ENCODE measurements around the gene CDY2A.
"Not testable (repeated sequence)": the region's sequence is repeated elsewhere in the genome, so short reads cannot be mapped to it uniquely, and the experiment has no call there.

The CDY2A gene

GRCh38 chrY:18025487-18025886, at the start of gene CDY2A:
Gene CDY2A, plus strand, starts transcription at chrY:18025787. Its CDS starts 328 bp downstream, at chrY:18026115.
- H3K9ac ChIP-seq (ENCODE audit: low read length); H3K36me3 ChIP-seq (ENCODE audit: control insufficient read depth, insufficient read depth, low read length, severe bottlenecking); H3K9me3 ChIP-seq (ENCODE audit: control insufficient read depth, low read length); H3K4me1 ChIP-seq (ENCODE audit: control insufficient read depth, insufficient read depth, low read length); H3K4me3 ChIP-seq (ENCODE audit: low read length); H3K27me3 ChIP-seq (replicated peaks; ENCODE audit: control insufficient read depth, insufficient read depth, low read length); DNase-seq (ENCODE audit: low read depth): not testable (repeated sequence)

- H3K9me3 ChIP-seq (ENCODE audit: control insufficient read depth, low read length); DNase-seq (ENCODE audit: low read depth); H3K36me3 ChIP-seq (ENCODE audit: control insufficient read depth, insufficient read depth, low read length, severe bottlenecking): not testable (repeated sequence)
Observed at GRCh38 chrY:17997586-17997985, 28.0 kb upstream of the CDY2A start.

GRCh38 chrY:17998266-17998665, 27.3 kb upstream of the CDY2A start:
- not testable (repeated sequence) for DNase-seq (ENCODE audit: low read depth); H3K9me3 ChIP-seq (ENCODE audit: control insufficient read depth, low read length); H3K4me1 ChIP-seq (ENCODE audit: control insufficient read depth, insufficient read depth, low read length); H3K36me3 ChIP-seq (ENCODE audit: control insufficient read depth, insufficient read depth, low read length, severe bottlenecking); H3K9ac ChIP-seq (ENCODE audit: low read length); H3K4me3 ChIP-seq (ENCODE audit: low read length); H3K27me3 ChIP-seq (replicated peaks; ENCODE audit: control insufficient read depth, insufficient read depth, low read length)

More at GRCh38 chrY:17997586-17997985, 28.0 kb upstream of the CDY2A start:
- not testable (repeated sequence) for H3K4me3 ChIP-seq (ENCODE audit: low read length); H3K4me1 ChIP-seq (ENCODE audit: control insufficient read depth, insufficient read depth, low read length); H3K27me3 ChIP-seq (replicated peaks; ENCODE audit: control insufficient read depth, insufficient read depth, low read length); H3K9ac ChIP-seq (ENCODE audit: low read length)

DNA sequence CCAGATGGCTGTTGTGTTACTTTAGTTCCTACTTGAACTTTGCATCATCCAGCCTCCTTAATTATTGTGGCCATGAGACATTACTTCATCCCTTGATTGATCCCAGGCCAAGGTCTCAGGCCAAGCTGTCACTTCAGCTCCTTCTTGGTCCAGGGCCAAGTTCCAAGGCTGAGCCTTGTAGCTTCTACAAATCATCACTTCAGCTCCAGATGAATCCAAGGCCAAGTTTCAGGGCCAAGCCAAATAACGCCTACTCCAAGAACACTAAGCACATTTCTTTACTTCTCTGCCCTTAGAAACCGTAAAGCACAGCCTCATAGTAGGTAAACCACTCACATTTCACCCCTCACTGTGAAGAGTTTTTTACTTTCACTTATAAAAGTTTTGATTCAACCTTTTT, 1.7 kb upstream of the CDY2A start:
- not testable (repeated sequence) for H3K4me1 ChIP-seq (ENCODE audit: control insufficient read depth, insufficient read depth, low read length); H3K4me3 ChIP-seq (ENCODE audit: low read length); H3K9ac ChIP-seq (ENCODE audit: low read length); H3K27me3 ChIP-seq (replicated peaks; ENCODE audit: control insufficient read depth, insufficient read depth, low read length); H3K9me3 ChIP-seq (ENCODE audit: control insufficient read depth, low read length); H3K36me3 ChIP-seq (ENCODE audit: control insufficient read depth, insufficient read depth, low read length, severe bottlenecking); DNase-seq (ENCODE audit: low read depth)

DNA sequence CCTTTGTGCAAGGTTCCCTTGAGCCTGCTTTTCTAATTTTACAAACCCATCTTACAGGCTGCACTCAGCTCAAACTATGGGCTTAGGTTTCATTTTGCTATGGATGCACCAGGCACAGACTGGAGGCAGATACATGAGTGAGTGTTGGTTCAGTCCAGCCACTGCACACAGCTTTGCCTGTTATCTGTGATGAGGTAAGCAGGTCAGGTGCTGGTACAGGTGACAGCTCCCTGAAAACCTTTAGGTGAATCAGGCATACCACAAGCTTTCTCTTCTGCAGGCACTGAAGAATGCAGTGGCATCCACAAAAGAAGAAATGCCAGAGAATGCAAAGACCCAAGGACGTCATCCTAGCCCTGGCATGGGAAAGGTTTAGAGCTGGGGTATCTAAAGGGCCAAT, 3.3 kb downstream of the CDY2A start:
- H3K9me3 ChIP-seq (ENCODE audit: control insufficient read depth, low read length); DNase-seq (ENCODE audit: low read depth); H3K36me3 ChIP-seq (ENCODE audit: control insufficient read depth, insufficient read depth, low read length, severe bottlenecking); H3K9ac ChIP-seq (ENCODE audit: low read length); H3K4me1 ChIP-seq (ENCODE audit: control insufficient read depth, insufficient read depth, low read length); H3K4me3 ChIP-seq (ENCODE audit: low read length); H3K27me3 ChIP-seq (replicated peaks; ENCODE audit: control insufficient read depth, insufficient read depth, low read length): not testable (repeated sequence)

DNA sequence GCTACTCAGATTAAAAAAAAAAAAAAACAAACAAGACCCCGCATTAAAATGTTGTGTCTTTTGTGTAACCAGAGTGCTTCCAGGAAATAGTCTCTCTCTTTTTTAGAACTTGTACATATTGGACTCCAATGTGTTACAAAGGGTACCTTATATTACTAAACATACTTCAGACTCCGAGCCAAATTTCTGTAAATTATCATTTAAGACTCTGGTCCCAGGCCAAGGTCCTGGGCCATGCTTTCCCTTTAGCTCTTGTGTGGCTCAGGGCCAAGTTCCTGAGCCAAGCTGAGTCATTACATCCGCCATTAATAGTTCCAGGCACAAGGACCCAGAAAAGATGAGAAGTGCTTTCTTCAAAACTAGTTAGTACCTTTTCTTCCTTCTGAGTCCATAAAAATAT, 4.6 kb downstream of the CDY2A start:
- H3K9me3 ChIP-seq (ENCODE audit: control insufficient read depth, low read length); H3K4me3 ChIP-seq (ENCODE audit: low read length); DNase-seq (ENCODE audit: low read depth); H3K36me3 ChIP-seq (ENCODE audit: control insufficient read depth, insufficient read depth, low read length, severe bottlenecking); H3K27me3 ChIP-seq (replicated peaks; ENCODE audit: control insufficient read depth, insufficient read depth, low read length); H3K4me1 ChIP-seq (ENCODE audit: control insufficient read depth, insufficient read depth, low read length); H3K9ac ChIP-seq (ENCODE audit: low read length): not testable (repeated sequence)

DNA sequence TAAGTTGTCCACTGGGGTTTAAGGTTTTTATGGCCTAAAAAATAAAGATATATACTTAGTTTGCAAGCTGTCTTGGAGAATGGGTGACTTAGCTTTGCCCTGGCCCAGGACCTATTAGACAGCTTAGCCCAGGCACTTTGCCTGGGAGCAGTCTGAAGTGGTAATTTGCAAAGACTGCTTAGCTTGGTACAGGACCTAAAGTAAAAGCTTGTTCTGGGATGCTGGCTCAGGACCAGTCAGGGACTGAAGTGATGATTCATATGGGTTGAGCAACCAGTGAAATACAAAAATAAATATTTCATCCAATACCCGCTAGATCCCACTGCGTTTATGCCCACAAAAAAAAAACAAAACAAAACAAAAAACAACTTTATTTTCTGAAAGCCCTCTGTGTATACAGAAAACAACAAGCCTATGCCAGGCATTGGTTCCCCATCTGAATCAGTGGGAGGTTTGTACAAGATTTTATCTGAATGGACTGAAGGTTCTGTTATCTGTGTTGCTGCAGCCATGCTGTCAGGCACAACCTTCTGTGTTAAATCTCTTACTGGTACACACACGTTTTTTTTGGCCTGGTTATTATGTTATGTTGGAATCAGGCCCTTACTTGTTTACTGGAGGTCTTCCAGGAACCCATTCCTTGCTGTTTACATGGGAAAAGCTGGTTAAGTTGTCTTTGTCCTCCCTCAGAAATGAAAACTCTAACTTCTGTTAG, 8.7 kb downstream of the CDY2A start:
- DNase-seq (ENCODE audit: low read depth), result not testable (repeated sequence)

DNA sequence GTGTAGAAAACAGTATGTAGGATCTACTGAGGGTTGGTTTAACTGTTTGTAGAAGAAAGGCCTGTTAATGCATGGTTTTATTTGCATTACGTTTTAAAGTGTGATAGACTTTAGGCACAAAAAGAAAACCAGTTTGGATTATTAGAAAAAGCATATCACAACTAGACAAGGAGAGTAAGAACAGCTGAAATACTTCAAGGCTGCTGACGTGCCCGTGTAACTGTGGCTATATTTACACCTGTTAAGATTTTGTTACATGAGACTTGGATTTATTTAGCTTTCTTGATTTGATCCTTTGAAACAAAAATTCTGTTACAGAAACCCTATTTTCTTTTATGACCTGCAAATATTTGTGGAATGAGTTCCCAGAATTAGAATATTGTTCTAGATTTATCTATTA, 9.3 kb downstream of the CDY2A start:
- H3K36me3 ChIP-seq (ENCODE audit: control insufficient read depth, insufficient read depth, low read length, severe bottlenecking); H3K4me3 ChIP-seq (ENCODE audit: low read length); H3K4me1 ChIP-seq (ENCODE audit: control insufficient read depth, insufficient read depth, low read length); DNase-seq (ENCODE audit: low read depth); H3K27me3 ChIP-seq (replicated peaks; ENCODE audit: control insufficient read depth, insufficient read depth, low read length); H3K9ac ChIP-seq (ENCODE audit: low read length); H3K9me3 ChIP-seq (ENCODE audit: control insufficient read depth, low read length): not testable (repeated sequence)

More for the DNA sequence above, 8.7 kb downstream of the CDY2A start:
- not testable (repeated sequence) for H3K4me3 ChIP-seq (ENCODE audit: low read length); H3K36me3 ChIP-seq (ENCODE audit: control insufficient read depth, insufficient read depth, low read length, severe bottlenecking); H3K4me1 ChIP-seq (ENCODE audit: control insufficient read depth, insufficient read depth, low read length); H3K9me3 ChIP-seq (ENCODE audit: control insufficient read depth, low read length); H3K9ac ChIP-seq (ENCODE audit: low read length); H3K27me3 ChIP-seq (replicated peaks; ENCODE audit: control insufficient read depth, insufficient read depth, low read length)

GRCh38 chrY:18044990-18045389, 19.4 kb downstream of the CDY2A start:
- not testable (repeated sequence) for DNase-seq (ENCODE audit: low read depth); H3K4me1 ChIP-seq (ENCODE audit: control insufficient read depth, insufficient read depth, low read length); H3K27me3 ChIP-seq (replicated peaks; ENCODE audit: control insufficient read depth, insufficient read depth, low read length); H3K9me3 ChIP-seq (ENCODE audit: control insufficient read depth, low read length); H3K4me3 ChIP-seq (ENCODE audit: low read length); H3K36me3 ChIP-seq (ENCODE audit: control insufficient read depth, insufficient read depth, low read length, severe bottlenecking); H3K9ac ChIP-seq (ENCODE audit: low read length)

DNA sequence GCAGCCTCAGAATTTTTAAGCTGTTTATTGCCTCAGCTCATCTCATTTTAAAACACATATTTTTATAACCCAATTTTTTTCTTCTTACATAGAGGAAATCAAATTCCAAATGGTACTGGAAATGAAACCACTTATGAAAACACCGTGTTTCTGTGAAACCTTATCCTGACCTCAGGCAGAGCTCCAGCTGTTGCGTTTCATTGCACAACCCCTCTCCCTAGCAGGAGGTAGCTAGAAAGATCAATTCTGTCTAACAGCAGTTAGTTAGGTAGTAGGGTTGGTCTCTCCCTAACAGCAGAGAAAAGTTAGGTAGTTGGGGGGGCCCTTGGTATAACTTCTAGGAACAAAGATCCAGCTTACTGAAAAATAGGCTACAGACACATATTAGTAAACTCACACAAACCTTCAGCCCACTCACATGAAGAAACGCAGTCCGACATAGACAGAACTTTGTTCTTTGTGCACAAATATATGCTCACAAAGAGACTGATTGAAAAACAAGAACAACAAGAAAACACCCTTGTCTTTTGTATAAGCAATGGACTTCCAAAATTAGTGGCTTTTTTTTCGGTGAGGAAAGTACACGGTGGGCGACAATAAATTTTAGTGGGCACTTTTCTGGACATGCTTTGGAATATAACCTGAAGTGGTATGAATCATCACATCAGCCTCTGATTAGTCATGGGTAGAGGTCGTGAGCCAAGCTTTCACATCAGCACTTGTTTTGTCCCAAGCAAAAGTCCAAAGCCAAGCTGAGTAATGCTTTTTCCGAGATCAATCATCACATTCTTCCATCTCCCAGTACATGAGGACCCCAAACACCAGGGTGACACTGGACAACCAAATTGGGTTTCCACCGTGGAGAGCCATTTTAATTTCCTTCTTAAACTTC, 22.8 kb downstream of the CDY2A start:
- not testable (repeated sequence) for H3K4me3 ChIP-seq (ENCODE audit: low read length); H3K4me1 ChIP-seq (ENCODE audit: control insufficient read depth, insufficient read depth, low read length); DNase-seq (ENCODE audit: low read depth); H3K36me3 ChIP-seq (ENCODE audit: control insufficient read depth, insufficient read depth, low read length, severe bottlenecking); H3K9ac ChIP-seq (ENCODE audit: low read length); H3K27me3 ChIP-seq (replicated peaks; ENCODE audit: control insufficient read depth, insufficient read depth, low read length); H3K9me3 ChIP-seq (ENCODE audit: control insufficient read depth, low read length)

DNA sequence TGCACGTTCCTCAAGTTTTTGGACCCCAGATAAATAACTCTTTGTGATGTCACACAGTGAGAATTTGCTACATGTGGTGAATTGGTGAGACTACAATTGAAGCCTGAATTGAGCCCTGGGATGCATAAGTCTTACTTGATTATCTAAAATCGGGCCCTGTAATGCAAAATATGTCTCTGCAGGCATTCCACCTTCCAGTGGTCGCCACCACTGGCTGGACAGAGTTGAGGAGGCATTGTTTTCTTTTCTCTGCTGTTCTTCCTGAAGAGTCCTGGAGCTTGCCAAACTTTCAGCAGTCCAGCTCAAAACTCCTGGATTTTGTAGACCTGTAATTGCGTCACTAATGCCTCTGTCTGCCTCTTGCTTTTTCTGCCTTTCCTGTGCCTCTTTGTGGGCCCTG, 23.5 kb downstream of the CDY2A start:
- H3K4me3 ChIP-seq (ENCODE audit: low read length); H3K4me1 ChIP-seq (ENCODE audit: control insufficient read depth, insufficient read depth, low read length); H3K27me3 ChIP-seq (replicated peaks; ENCODE audit: control insufficient read depth, insufficient read depth, low read length); DNase-seq (ENCODE audit: low read depth); H3K9ac ChIP-seq (ENCODE audit: low read length); H3K36me3 ChIP-seq (ENCODE audit: control insufficient read depth, insufficient read depth, low read length, severe bottlenecking); H3K9me3 ChIP-seq (ENCODE audit: control insufficient read depth, low read length): not testable (repeated sequence)
